Peyer's patch (tissue), 4 donors: ENCODE measurements around the gene SAFB. TPM values are rescaled to one million over a fixed set of nuclear protein-coding genes. Genes with fewer than 3 reads are reported as not detected.

Experiments used
- DNase-seq, 3 donors: peaks; one replicate each; pipeline ENCODE4 v3.0.0-alpha.2; 2017 to 2019
- H3K27ac ChIP-seq, 4 donors: fragments of 200-600 bp; sonication (generic); one replicate each; pipeline ENCODE4 v1.5.1; 2016 to 2019
- H3K27me3 ChIP-seq, 2 donors: fragments of 200-600 bp; sonication (generic); one replicate each; pipeline ENCODE4 v1.5.1; 2019
- H3K36me3 ChIP-seq, 3 donors: fragments of 200-600 bp; sonication (generic); one replicate each; pipeline ENCODE4 v1.5.1; 2016 to 2019
- H3K4me1 ChIP-seq, 4 donors: fragments of 200-600 bp; sonication (generic); one replicate each; pipeline ENCODE4 v1.5.1; 2016 to 2019
- H3K4me3 ChIP-seq, 4 donors: fragments of 200-600 bp; sonication (generic); 1 replicate in 3 of 4; 2 replicates in 1 of 4; pipeline ENCODE4 v1.5.1; 2016 to 2019; ENCODE audit warnings: mild to moderate bottlenecking in 1 of 4
- H3K9me3 ChIP-seq, 4 donors: fragments of 200-600 bp; sonication (generic); one replicate each; pipeline ENCODE4 v1.5.1; 2016 to 2019; ENCODE audit warnings: mild to moderate bottlenecking in 1 of 4
- POLR2A ChIP-seq, 2 donors: fragments of 450-650 bp; IDR thresholded peaks; one replicate each; pipeline ENCODE4 v1.5.1; 2017; ENCODE audit warnings: antibody characterized with exemption in 2 of 2, mild to moderate bottlenecking in 2 of 2, moderate library complexity in 2 of 2
- total RNA-seq, 4 donors: library from RNA; depleted of rRNA; stranded (reverse); fragments of >200 nt; gene quantifications; one replicate each; pipeline ENCODE4 v1.1.0, GENCODE V29; 2016
- TF ChIP-seq, protein P1 (sequence below), 6 experiments: fragments of 450-650 bp in 4 of 6; fragments of 200-600 bp in 2 of 6; sonication (generic) in 1 of 6; IDR thresholded peaks; one replicate each; pipeline ENCODE4 v1.5.1; 2017 to 2019; ENCODE audit warnings: antibody characterized with exemption in 6 of 6, mild to moderate bottlenecking in 3 of 6, moderate library complexity in 1 of 6

SAFB gene
- total RNA-seq, 4 donors from 2014 or later, result 86.3 to 374 (median 163) TPM

DNA sequence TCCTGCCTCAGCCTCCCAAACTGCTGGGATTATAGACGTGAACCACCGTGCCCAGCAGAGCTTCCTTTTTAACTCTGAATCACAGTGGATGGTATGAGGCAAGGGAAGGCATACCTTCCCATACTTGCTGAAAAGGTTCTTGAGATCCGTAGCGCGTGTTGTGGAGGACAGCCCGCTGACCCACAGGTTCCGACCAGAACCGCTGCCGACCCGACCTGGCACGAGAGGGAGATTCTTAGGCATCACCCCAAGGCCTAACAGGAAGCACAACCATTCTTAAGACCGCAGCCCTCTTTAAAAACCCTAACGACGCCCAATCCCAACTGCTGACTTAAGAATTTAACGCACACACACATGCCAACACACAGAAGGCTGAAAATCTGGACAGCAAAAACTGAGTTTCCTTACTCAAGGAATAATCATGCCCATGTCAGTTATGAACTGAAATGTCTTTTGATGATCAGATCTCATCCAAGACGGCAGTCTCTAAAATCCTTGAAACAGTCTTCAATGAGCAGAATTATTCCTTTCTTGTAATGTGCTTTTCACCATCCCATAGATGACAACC lies 12.9 kb upstream of the SAFB start:
- Histone ChIP-seq H3K4me1 (peaks cover 0 to 9% (median 0%) of the 10 kb centered on the region in 4 donors), H3K27ac (no peak overlapping the region), H3K4me3 (no peak overlapping the region), H3K27me3 (no peaks in the 10 kb centered on the region), H3K9me3 (no peaks in the 10 kb centered on the region), H3K36me3 (peaks cover 0 to 91% (median 6%) of the 10 kb centered on the region in 3 donors)
- DNase-seq, result no peak
- TF ChIP-seq, protein P1, sequence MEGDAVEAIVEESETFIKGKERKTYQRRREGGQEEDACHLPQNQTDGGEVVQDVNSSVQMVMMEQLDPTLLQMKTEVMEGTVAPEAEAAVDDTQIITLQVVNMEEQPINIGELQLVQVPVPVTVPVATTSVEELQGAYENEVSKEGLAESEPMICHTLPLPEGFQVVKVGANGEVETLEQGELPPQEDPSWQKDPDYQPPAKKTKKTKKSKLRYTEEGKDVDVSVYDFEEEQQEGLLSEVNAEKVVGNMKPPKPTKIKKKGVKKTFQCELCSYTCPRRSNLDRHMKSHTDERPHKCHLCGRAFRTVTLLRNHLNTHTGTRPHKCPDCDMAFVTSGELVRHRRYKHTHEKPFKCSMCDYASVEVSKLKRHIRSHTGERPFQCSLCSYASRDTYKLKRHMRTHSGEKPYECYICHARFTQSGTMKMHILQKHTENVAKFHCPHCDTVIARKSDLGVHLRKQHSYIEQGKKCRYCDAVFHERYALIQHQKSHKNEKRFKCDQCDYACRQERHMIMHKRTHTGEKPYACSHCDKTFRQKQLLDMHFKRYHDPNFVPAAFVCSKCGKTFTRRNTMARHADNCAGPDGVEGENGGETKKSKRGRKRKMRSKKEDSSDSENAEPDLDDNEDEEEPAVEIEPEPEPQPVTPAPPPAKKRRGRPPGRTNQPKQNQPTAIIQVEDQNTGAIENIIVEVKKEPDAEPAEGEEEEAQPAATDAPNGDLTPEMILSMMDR (IDR thresholded peaks at IDR 0.05), result no peak
- TF ChIP-seq POLR2A (IDR thresholded peaks at IDR 0.05), result no peak

DNA sequence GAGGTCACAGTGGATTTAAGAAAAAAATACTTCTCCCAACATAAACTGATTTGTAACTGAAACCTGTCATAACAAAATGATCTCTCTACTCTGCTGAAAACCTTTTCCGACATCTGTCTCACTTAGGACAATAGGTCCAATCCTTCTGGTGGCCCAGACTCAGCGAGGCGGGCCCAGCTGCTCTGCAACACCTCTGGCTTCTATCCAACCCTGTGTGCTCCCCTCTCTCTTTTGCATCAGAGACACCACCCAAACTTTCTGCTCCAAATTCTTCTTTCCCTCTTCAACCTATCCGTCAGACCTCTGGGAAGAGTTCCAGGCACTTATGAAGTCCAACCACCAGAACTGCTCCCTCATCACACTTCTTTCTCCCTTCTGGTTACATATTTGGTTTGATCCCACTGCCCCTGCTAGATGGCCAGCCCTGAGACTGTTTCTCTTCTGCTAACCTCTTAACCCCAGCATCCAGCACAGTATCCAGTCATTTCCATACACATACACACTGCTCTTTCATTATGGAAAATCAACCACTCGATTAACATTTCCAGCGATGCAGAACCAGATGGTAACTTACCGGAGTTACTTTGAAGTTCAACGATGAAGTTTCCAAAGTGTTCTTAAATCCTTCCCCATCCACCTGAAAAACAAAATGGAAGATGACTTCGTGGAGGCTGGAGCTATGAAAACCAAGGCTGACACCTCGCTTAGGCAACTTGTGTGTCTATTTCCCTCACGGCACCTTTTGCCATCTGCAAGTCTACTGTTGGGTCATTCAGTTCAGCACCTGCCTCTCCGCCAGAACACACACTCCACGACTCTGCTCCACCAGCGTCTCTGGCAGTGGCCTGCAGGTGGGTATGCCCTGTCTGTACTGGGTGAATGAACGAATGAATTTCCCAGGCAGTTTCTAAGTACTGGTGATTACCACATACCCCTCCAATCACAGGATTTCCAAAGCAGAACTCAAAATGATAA lies 9.7 kb upstream of the SAFB start:
- H3K36me3 ChIP-seq, result peaks cover 0 to 88% (median 6%) of the 10 kb centered on the region in 3 donors
- DNase-seq, result no peak
- TF ChIP-seq, protein P1 (IDR thresholded peaks at IDR 0.05), result no peak
- no peak for TF ChIP-seq POLR2A (IDR thresholded peaks at IDR 0.05)

DNA sequence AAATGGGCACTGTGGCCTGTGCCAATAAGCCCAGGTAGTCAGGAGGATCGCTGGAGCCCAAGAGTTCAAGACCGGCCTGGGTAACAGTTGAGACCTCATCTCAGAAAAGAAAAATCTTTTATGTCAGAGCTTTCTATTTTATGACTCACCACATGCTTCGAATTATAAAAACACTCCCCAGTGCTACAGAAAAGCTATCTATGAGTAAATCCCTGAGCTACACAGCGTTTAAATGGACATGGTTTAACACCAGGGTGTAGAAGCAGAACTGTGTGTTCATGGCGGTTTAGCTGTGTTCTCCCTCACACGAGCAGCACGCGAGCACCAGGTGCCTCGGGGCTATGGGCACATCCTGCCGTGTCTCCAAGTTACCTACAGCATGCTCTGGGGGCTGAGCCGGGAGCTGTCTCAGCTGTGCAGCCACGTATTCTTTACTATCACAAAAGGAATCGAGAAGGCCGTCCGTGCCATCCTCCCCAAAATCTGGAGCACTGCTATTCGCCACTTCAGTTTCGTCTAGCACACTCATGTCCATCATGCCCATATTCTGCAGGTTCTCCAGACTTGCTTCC lies 7.0 kb upstream of the SAFB start:
- TF ChIP-seq, protein P1 (IDR thresholded peaks at IDR 0.05), result no peak
- TF ChIP-seq POLR2A (IDR thresholded peaks at IDR 0.05), result no peak
- Histone ChIP-seq H3K4me1 (peaks cover 0 to 16% (median 3%) of the 10 kb centered on the region in 4 donors), H3K9me3 (no peaks in the 10 kb centered on the region), H3K27me3 (no peaks in the 10 kb centered on the region), H3K27ac (no peak overlapping the region), H3K4me3 (no peak overlapping the region), H3K36me3 (peaks cover 0 to 78% (median 6%) of the 10 kb centered on the region in 3 donors)
- DNase-seq, result no peak

More for the DNA sequence above, 9.7 kb upstream of the SAFB start:
- Histone ChIP-seq H3K27me3 (no peaks in the 10 kb centered on the region), H3K9me3 (no peaks in the 10 kb centered on the region), H3K27ac (no peak overlapping the region), H3K4me1 (no peaks in the 10 kb centered on the region), H3K4me3 (no peak overlapping the region)

DNA sequence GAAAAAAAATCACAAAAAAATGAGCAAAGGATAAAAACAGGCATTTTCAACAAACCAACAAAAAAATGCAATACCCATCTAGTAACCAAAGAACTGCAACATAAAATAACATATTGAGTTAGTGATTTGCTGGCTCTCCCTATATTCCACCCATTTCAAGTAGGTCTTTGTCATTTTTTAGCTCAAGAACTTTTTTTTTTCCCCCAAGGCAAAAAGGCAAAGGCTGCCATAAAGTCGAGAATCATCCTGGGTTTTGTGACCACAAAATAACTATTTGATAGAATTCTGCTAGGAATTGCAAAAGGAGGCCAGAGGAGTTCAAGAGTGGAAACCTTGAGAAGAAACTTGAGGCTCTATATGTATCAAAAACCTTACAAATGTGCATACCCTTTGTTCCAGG lies 5.8 kb upstream of the SAFB start:
- no peak for DNase-seq
- Histone ChIP-seq H3K4me1 (peaks cover 0 to 23% (median 10%) of the 10 kb centered on the region in 4 donors), H3K27me3 (no peaks in the 10 kb centered on the region), H3K9me3 (no peaks in the 10 kb centered on the region), H3K27ac (no peak overlapping the region), H3K36me3 (peaks cover 0 to 74% (median 6%) of the 10 kb centered on the region in 3 donors), H3K4me3 (no peak overlapping the region)
- TF ChIP-seq, protein P1 (IDR thresholded peaks at IDR 0.05), result no peak
- no peak for TF ChIP-seq POLR2A (IDR thresholded peaks at IDR 0.05)

DNA sequence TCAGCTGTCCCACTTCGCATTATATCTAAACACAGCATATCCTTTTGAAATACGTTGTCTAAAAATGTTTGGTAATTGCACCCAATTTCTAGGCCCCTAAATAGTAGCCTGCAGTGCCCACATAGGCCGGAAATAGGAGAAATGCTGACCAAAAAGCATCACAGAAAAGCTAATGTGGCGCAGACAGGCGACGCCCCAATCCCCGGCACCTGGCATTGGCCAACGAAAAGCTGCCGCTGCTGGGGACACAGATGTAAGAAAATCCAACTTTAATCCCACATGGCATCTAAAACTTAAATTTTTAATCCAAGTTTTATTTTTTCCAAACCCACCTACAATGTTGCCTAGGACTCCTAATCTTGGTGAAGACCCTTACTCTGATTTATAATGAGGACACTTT lies 4.3 kb upstream of the SAFB start:
- peaks cover 0 to 23% (median 10%) of the 10 kb centered on the region in 4 donors for H3K4me1 ChIP-seq
- TF ChIP-seq, protein P1 (IDR thresholded peaks at IDR 0.05), result no peak
- no peak for TF ChIP-seq POLR2A (IDR thresholded peaks at IDR 0.05)
- no peak for DNase-seq
- H3K27ac ChIP-seq, result no peak overlapping the region
- no peaks in the 10 kb centered on the region for H3K9me3 ChIP-seq
- H3K36me3 ChIP-seq, result peaks cover 0 to 59% (median 6%) of the 10 kb centered on the region in 3 donors
- no peak overlapping the region for H3K4me3 ChIP-seq
- H3K27me3 ChIP-seq, result no peaks in the 10 kb centered on the region
